Large intestine (tissue), 3 donors: ENCODE measurements around the gene ADCY3. TPM values are rescaled to one million over a fixed set of nuclear protein-coding genes. Genes with fewer than 3 reads are reported as not detected.

Experiments
- DNase-seq, 2 donors: peaks; one replicate each; pipeline versions ENCODE4 v3.0.0 to v3.0.0-alpha.2; 2013
- H3K27ac ChIP-seq: one replicate; pipeline ENCODE4 v1.5.1; 2013; ENCODE audit warnings: low read length
- H3K27me3 ChIP-seq: 2 replicates; pipeline ENCODE4 v1.6.1; 2013; ENCODE audit warnings: low read length; ENCODE audit not compliant: control insufficient read depth, insufficient read depth
- H3K36me3 ChIP-seq: 2 replicates; pipeline ENCODE4 v1.6.1; 2013; ENCODE audit warnings: low read length; ENCODE audit not compliant: control insufficient read depth, insufficient read depth
- H3K4me1 ChIP-seq: one replicate; pipeline ENCODE4 v1.6.1; 2013; ENCODE audit warnings: low read length; ENCODE audit not compliant: control insufficient read depth, insufficient read depth
- H3K4me3 ChIP-seq: one replicate; pipeline ENCODE4 v1.5.1; 2013; ENCODE audit warnings: low read length
- H3K9me3 ChIP-seq: one replicate; pipeline ENCODE4 v1.6.1; 2013; ENCODE audit warnings: mild to moderate bottlenecking, low read depth, low read length, moderate library complexity; ENCODE audit not compliant: control insufficient read depth
- WGBS: methylation state at CpG from one replicate; pipeline ENCODE4 v1.1.5; 2013; ENCODE audit warnings: low lambda C conversion rate; ENCODE audit not compliant: insufficient coverage; 5-methylcytosine and 5-hydroxymethylcytosine counted together
- polyA plus RNA-seq: library from polyadenylated mRNA; unstranded; fragments of 120-200 nt; gene quantifications from one replicate; pipeline ENCODE4 v1.2.1, GENCODE V29; 2013

Gene ADCY3
- polyA plus RNA-seq, 1 donor: 18.4 TPM

DNA sequence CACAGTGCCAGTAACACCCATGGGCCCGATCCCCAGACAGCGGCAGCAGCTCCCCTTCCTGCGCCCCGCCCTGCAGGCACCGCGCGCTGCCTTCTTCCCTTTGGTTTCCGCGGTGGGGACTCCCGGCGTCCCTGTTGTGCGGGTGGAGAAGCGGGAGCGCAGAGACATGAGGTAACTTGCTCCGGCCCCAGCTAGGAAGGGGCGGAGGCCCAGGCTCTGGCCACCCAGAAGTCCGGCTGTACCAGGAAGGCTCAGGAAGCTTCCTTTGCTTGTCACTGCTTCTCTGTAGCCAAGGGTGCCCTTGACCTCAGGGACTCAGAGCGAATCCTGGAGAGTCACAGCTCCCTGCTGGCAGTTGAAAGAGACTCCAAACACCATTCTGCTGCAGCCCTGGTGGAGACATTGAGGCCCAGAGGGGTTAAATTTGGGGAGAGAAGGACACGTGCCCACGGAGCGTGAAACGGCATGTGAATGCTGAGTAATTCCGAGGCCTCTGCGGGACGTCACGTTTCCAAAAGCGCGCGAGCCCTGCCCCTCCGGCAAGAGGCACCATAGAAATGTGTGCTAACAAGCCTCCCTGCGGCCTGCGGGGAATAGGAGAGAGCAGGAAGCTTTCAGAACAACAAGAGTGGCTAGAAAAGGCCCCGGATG, 6.7 kb upstream of the ADCY3 start:
- peaks cover 9% of the 10 kb centered on the region for H3K27me3 ChIP-seq
- H3K9me3 ChIP-seq: no peaks in the 10 kb centered on the region
- H3K36me3 ChIP-seq: no peaks in the 10 kb centered on the region
- H3K4me1 ChIP-seq: peaks cover 5% of the 10 kb centered on the region
- no peak overlapping the region for H3K27ac ChIP-seq
- DNase-seq: peak in 1 of 2 donors; percentile 33
- no peak overlapping the region for H3K4me3 ChIP-seq
- WGBS: no CpG with 5 or more reads among the region's 33 CpGs

DNA sequence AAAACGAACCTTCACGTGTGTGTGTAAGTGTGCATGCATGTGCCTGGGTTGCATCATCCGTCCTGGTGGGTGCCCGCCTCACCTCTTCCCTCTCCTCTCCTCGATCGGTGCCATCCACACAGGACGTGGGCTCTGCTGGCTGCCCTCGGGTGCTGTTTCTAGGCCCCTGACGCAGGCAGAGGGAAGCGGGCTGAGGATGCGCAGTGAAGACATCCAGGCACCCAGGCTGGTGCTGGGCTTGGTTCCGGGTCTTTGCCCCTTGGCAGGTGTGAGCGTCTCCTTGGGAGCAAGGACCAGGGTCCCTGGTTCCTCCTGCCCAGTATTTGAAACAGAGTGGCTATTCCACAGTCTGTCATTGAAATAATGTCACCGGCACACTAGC, 6.2 kb upstream of the ADCY3 start:
- Histone ChIP-seq H3K27me3 (peaks cover 9% of the 10 kb centered on the region), H3K4me3 (no peak overlapping the region), H3K4me1 (peaks cover 5% of the 10 kb centered on the region), H3K36me3 (no peaks in the 10 kb centered on the region), H3K9me3 (no peaks in the 10 kb centered on the region), H3K27ac (no peak overlapping the region)
- DNase-seq: no peak
- WGBS: no CpG with 5 or more reads among the region's 14 CpGs

DNA sequence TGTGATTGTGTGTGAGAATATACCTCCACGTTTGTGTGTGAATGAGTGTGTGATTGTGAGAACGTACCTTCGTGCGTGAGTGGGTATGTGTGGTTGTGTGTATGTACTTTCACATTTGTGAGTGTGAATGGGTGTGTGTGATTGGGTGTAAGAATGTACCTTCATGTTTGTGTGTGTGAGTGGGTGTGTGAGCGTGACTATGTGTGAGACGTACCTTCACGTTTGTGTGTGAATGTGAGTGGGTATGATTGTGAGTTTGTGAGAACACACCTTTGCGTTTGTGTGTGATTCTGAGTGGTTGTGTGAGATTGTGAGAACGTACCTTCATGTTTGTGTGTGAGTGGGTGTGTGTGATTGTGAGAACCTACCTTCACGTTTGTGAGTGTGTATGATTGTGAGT, 5.8 kb upstream of the ADCY3 start:
- DNase-seq: no peak
- Histone ChIP-seq H3K4me1 (peaks cover 5% of the 10 kb centered on the region), H3K36me3 (no peaks in the 10 kb centered on the region), H3K4me3 (no peak overlapping the region), H3K27me3 (peaks cover 12% of the 10 kb centered on the region), H3K9me3 (no peaks in the 10 kb centered on the region), H3K27ac (no peak overlapping the region)
- no CpG with 5 or more reads among the region's 10 CpGs for WGBS

GRCh38 chr2:24924732-24925131, 4.7 kb upstream of the ADCY3 start:
- no peak overlapping the region for H3K4me3 ChIP-seq
- H3K9me3 ChIP-seq: no peaks in the 10 kb centered on the region
- WGBS: no CpG with 5 or more reads among the region's 6 CpGs
- H3K27me3 ChIP-seq: peaks cover 15% of the 10 kb centered on the region
- peaks cover 8% of the 10 kb centered on the region for H3K4me1 ChIP-seq
- no peaks in the 10 kb centered on the region for H3K36me3 ChIP-seq
- DNase-seq: no peak
- H3K27ac ChIP-seq: no peak overlapping the region

DNA sequence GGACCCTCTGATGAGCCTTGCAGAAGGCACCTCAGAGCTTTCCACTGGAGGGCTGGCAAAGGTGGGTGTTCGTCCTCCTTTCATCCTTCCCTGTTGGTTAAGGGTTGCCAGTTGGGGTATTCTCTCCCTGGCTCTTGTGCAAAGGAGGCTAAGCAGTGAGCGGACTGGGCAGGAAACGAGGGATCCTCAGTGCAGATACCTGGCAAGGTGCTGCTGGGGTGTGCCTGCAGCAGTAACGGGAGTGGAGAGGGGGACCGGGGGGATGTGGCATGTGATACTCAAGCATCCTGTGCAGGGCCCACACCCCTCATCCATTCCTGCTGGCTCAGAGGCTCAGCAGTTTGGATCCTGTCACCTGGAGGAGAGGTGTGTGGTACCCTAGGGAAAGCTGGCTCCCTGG, 4.2 kb upstream of the ADCY3 start:
- Histone ChIP-seq H3K27me3 (peaks cover 15% of the 10 kb centered on the region), H3K27ac (no peak overlapping the region), H3K9me3 (no peaks in the 10 kb centered on the region), H3K36me3 (no peaks in the 10 kb centered on the region), H3K4me1 (peaks cover 8% of the 10 kb centered on the region), H3K4me3 (no peak overlapping the region)
- WGBS: no CpG with 5 or more reads among the region's 5 CpGs
- no peak for DNase-seq

- Histone ChIP-seq H3K9me3 (no peaks in the 10 kb centered on the region), H3K27me3 (peaks cover 15% of the 10 kb centered on the region), H3K36me3 (no peaks in the 10 kb centered on the region), H3K27ac (no peak overlapping the region), H3K4me1 (peaks cover 14% of the 10 kb centered on the region), H3K4me3 (no peak overlapping the region)
- no peak for DNase-seq
- no CpG with 5 or more reads among the region's 10 CpGs for WGBS
Measured at GRCh38 chr2:24923106-24923505, 3.1 kb upstream of the ADCY3 start.

DNA sequence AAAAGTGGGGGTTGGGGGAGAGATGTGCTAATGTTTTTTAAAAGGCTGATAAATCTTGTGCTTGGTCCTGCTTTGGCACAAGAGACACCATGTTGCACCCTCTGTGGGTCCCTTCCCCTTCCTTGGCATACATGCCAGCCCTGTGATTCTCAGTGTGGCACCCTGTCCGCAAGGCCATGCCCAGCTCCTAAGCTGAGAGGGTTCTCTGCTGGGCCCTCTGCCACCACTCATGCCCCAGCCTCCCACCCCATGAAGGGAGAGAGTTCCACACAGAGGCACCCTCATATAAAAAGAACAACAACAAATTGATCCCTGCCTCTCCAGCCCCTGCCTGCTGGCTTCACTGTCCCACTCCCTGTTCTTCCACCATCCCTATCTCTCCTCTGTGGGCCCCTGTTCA, 2.5 kb upstream of the ADCY3 start:
- WGBS: no CpG with 5 or more reads among the region's 1 CpG

GRCh38 chr2:24920809-24921441, 888 bp upstream of the ADCY3 start:
- DNase-seq: no peak
- peaks cover 9% of the 10 kb centered on the region for H3K4me1 ChIP-seq
- H3K9me3 ChIP-seq: no peaks in the 10 kb centered on the region
- H3K36me3 ChIP-seq: no peaks in the 10 kb centered on the region
- H3K27me3 ChIP-seq: peaks cover 11% of the 10 kb centered on the region
- H3K27ac ChIP-seq: no peak overlapping the region
- H3K4me3 ChIP-seq: peak overlapping the region; percentile 44
- 14% methylated on average over 1 of the region's 13 CpGs for WGBS

More for the DNA sequence above, 2.5 kb upstream of the ADCY3 start:
- Histone ChIP-seq H3K27me3 (peaks cover 15% of the 10 kb centered on the region), H3K4me1 (peaks cover 14% of the 10 kb centered on the region), H3K4me3 (no peak overlapping the region), H3K36me3 (no peaks in the 10 kb centered on the region), H3K9me3 (no peaks in the 10 kb centered on the region), H3K27ac (no peak overlapping the region)
- DNase-seq: no peak

- Histone ChIP-seq H3K36me3 (no peaks in the 10 kb centered on the region), H3K4me1 (peaks cover 15% of the 10 kb centered on the region), H3K4me3 (peak overlapping the region; percentile 47), H3K27me3 (peaks cover 10% of the 10 kb centered on the region), H3K27ac (peak overlapping the region; percentile 10), H3K9me3 (no peaks in the 10 kb centered on the region)
- no CpG with 5 or more reads among the region's 76 CpGs for WGBS
- peak in 1 of 2 donors; percentile 59 for DNase-seq
Measured at GRCh38 chr2:24919506-24920097, 435 bp downstream of the ADCY3 start.

DNA sequence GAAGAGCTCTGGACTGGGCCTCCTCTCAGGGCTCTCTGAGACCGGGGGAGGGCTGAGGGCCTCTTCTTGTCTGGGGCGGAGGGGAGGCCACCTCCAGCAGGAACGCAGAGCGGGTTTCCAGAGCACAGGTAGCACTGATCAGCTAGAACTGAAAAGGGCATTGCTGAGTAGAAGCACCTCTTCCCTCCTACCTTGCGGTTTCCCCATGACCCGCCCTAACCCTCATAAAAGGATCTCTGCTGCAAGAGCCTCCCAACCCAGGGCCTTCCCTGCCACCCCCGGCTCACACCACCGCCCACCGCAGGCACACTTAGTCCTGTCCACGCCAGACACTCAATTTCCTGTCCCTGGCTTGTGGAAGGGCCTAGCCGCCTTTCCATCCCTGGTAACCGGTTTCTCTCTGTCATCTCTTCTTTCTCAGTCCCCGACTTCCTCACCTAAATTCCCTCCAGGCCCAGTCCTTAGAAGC, 966 bp downstream of the ADCY3 start:
- Histone ChIP-seq H3K36me3 (no peaks in the 10 kb centered on the region), H3K4me3 (peak overlapping the region; percentile 47), H3K4me1 (peaks cover 20% of the 10 kb centered on the region), H3K27me3 (peaks cover 5% of the 10 kb centered on the region), H3K27ac (peak overlapping the region; percentile 10), H3K9me3 (no peaks in the 10 kb centered on the region)
- no CpG with 5 or more reads among the region's 13 CpGs for WGBS
- no peak for DNase-seq
